Cardiac muscle cell (in vitro differentiated cells and primary cell): ENCODE measurements around the gene HOXA2. TPM values are rescaled to one million over a fixed set of nuclear protein-coding genes. Genes with fewer than 3 reads are reported as not detected.

Source experiments
- DNase-seq, 2 donors: peaks; one replicate each; pipeline versions ENCODE4 v3.0.0 to v3.0.0-alpha.2; 2010 to 2017; ENCODE audit warnings: low read depth in 1 of 2, low spot score in 1 of 2
- H3K27ac ChIP-seq: fragments of 200-600 bp; sonication (generic); 2 replicates; pipeline ENCODE4 v1.5.1; 2016
- H3K27me3 ChIP-seq: fragments of 200-600 bp; sonication (generic); 2 replicates; pipeline ENCODE4 v1.6.0; 2016; ENCODE audit warnings: control low read depth
- H3K36me3 ChIP-seq: fragments of 200-600 bp; sonication (generic); 2 replicates; pipeline ENCODE4 v1.5.1; 2016; ENCODE audit warnings: control low read depth
- H3K4me1 ChIP-seq: fragments of 200-600 bp; sonication (generic); 2 replicates; pipeline ENCODE4 v1.8.1; 2017; ENCODE audit warnings: low read depth, mild to moderate bottlenecking, mixed run types
- H3K4me3 ChIP-seq: fragments of 200-600 bp; sonication (generic); 2 replicates; pipeline ENCODE4 v1.5.1; 2016; ENCODE audit warnings: mild to moderate bottlenecking
- H3K9me3 ChIP-seq: fragments of 200-600 bp; sonication (generic); 2 replicates; pipeline ENCODE4 v1.5.1; 2017; ENCODE audit warnings: low read depth, mild to moderate bottlenecking, control low read depth
- polyA plus RNA-seq: library from polyadenylated mRNA; unstranded; fragments of >200 nt; fragmentation: Nextera tagmentation; extraction: Ambion mirVana; gene quantifications from 2 replicates; pipeline ENCODE4 v1.2.1, GENCODE V29; 2016
- total RNA-seq: library from RNA; depleted of rRNA; stranded (reverse); fragments of >200 nt; gene quantifications from 2 replicates; pipeline ENCODE4 v1.2.3, GENCODE V29; 2016
- TF ChIP-seq, protein P1 (sequence below): IDR thresholded peaks from 2 replicates; pipeline ENCODE4 v1.5.1; 2012; ENCODE audit warnings: low read depth, mild to moderate bottlenecking, low read length

HOXA2 gene
- total and polyA plus RNA-seq, 2 experiments from 2014 or later, result 0.12 to 0.27 TPM

DNA sequence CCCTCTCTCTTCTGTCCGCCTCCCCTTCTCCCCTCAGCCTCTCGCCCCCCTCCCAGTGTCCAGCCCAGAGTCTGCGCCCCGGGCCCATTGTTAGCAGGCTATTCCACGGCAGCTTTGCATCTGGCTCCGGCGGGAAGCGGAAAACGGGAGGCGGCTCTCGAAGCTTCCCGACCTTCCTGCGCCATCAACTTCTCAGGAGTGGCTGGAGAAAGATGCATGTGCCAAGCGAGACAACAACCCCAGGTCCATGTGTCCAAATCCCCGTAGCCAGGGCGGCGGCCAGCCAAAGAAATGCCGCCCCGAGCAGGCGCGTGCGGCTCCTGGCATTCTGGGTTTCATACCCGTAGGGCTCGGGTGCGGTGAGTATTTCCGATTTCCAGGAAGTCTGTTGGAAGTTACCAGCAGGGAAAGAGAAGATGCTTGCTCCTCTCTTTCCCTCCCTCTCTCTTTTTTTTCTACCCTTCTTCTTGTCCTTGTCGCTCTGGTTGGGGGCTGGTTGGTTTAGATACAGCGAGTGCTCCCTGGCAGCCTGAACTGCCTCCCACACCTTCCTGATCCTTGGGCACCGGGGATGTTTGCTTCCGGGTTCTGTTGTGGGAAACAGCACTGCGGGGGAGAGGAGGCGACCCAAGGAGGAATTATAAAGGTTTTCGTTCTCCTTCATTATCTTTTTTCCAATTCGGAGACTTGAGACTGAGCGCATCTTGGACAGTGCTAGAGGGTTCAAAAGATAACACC lies 1.2 kb upstream of the HOXA2 start:
- no peak overlapping the region for H3K27ac ChIP-seq
- no peak for DNase-seq
- H3K4me1 ChIP-seq, result peaks cover 9% of the 10 kb centered on the region
- H3K36me3 ChIP-seq, result no peaks in the 10 kb centered on the region
- TF ChIP-seq, protein P1, sequence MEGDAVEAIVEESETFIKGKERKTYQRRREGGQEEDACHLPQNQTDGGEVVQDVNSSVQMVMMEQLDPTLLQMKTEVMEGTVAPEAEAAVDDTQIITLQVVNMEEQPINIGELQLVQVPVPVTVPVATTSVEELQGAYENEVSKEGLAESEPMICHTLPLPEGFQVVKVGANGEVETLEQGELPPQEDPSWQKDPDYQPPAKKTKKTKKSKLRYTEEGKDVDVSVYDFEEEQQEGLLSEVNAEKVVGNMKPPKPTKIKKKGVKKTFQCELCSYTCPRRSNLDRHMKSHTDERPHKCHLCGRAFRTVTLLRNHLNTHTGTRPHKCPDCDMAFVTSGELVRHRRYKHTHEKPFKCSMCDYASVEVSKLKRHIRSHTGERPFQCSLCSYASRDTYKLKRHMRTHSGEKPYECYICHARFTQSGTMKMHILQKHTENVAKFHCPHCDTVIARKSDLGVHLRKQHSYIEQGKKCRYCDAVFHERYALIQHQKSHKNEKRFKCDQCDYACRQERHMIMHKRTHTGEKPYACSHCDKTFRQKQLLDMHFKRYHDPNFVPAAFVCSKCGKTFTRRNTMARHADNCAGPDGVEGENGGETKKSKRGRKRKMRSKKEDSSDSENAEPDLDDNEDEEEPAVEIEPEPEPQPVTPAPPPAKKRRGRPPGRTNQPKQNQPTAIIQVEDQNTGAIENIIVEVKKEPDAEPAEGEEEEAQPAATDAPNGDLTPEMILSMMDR, result no peak
- H3K27me3 ChIP-seq, result peaks cover 100% of the 10 kb centered on the region
- no peak overlapping the region for H3K4me3 ChIP-seq
- H3K9me3 ChIP-seq, result no peaks in the 10 kb centered on the region

DNA sequence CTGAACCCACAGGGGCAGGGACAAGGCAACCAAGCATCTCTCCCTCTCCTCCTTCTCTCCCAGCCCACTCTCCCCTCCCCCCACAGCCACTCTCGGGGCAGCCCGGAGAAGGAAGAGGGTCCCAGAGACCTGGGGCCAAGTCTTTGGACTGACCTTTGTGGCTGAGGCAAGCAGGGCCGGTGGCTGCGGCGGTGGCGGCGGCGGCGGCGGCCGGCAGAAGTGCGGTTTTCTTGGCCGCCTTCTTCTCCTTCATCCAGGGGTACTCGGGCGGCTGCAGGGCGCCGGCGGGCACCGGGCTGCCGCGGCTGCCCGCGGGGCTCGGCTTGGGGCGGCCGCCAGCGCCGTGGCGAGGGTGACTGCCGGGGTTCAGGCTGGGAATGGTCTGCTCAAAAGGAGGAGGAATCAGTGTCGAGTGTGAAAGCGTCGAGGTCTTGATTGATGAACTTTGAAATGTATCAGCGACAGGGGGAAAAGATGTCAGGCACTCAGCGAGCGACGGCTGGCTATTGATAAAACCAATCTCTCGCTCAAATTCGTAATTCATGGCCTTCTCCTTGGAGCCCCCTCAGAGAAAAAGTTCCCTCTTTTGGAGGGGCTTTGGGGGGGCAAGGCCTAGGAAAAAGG lies 414 bp downstream of the HOXA2 start:
- peaks cover 100% of the 10 kb centered on the region for H3K27me3 ChIP-seq

DNA sequence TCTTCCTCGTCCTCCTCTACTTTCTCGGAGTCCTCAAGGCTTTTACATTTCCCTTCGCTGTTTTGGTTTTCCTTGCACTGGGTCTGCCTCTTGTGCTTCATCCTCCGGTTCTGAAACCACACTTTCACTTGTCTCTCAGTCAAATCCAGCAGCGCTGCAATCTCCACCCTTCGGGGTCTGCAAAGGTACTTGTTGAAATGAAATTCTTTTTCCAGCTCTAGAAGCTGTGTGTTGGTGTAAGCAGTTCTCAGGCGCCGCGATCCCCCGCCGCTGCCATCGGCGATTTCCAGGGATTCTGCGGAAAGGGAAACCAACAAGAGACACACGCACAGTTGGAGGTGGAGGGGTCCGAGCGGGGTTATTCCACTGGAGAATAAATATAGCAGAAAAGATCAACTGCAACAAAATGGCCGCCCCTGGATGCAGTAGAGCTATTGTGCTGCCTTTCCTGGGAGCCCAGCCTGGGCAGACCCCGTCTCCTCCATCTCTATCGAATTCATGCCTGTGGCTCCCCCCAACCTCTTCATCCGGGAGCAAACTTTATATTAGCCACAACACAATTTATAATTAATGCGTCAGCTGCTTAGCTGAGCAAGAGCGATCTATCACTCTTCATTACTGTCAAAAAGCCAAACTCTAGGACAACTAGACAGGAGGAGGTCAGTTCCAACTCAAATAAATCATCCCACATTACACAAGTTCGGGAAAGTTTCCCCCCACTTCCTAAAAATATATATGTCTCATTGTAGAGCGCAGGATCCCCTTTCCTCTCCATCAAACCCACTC lies 1.1 kb downstream of the HOXA2 start:
- H3K4me3 ChIP-seq, result no peak overlapping the region
- DNase-seq, result no peak
- H3K9me3 ChIP-seq, result no peaks in the 10 kb centered on the region
- peaks cover 100% of the 10 kb centered on the region for H3K27me3 ChIP-seq
- TF ChIP-seq, protein P1, result no peak
- no peaks in the 10 kb centered on the region for H3K36me3 ChIP-seq
- no peaks in the 10 kb centered on the region for H3K4me1 ChIP-seq
- H3K27ac ChIP-seq, result no peak overlapping the region

More for the DNA sequence above, 414 bp downstream of the HOXA2 start:
- peaks cover 5% of the 10 kb centered on the region for H3K4me1 ChIP-seq
- no peak overlapping the region for H3K27ac ChIP-seq
- TF ChIP-seq, protein P1, result no peak
- no peak for DNase-seq
- H3K4me3 ChIP-seq, result no peak overlapping the region
- no peaks in the 10 kb centered on the region for H3K36me3 ChIP-seq
- H3K9me3 ChIP-seq, result no peaks in the 10 kb centered on the region

DNA sequence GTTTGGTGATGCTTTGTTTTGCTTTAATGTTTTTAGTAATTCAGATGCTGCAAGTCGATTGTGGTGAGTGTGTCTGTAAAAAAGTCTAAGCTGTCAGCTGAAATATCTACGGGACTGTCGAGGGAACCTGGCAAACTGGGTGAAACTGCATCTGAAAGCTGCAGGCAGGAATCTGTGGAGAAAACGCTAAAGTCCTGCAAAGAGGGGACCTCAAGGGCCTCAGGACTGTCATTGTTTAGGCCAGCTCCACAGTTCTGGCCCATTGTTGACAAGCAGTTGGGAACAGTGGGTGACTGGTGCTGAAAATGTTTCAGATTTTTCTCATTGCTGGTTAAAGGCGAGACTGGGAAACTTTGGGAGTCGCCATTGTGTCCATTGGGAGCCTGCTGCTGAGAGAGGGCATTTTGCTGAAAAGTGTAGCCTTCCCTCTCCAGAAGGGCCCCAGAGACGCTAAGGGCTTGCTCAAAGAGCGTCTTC lies 1.8 kb downstream of the HOXA2 start:
- no peak for DNase-seq
- H3K36me3 ChIP-seq, result no peaks in the 10 kb centered on the region
- H3K27ac ChIP-seq, result no peak overlapping the region
- H3K27me3 ChIP-seq, result peaks cover 100% of the 10 kb centered on the region
- no peaks in the 10 kb centered on the region for H3K9me3 ChIP-seq
- TF ChIP-seq, protein P1, result no peak
- no peaks in the 10 kb centered on the region for H3K4me1 ChIP-seq
- H3K4me3 ChIP-seq, result no peak overlapping the region

DNA sequence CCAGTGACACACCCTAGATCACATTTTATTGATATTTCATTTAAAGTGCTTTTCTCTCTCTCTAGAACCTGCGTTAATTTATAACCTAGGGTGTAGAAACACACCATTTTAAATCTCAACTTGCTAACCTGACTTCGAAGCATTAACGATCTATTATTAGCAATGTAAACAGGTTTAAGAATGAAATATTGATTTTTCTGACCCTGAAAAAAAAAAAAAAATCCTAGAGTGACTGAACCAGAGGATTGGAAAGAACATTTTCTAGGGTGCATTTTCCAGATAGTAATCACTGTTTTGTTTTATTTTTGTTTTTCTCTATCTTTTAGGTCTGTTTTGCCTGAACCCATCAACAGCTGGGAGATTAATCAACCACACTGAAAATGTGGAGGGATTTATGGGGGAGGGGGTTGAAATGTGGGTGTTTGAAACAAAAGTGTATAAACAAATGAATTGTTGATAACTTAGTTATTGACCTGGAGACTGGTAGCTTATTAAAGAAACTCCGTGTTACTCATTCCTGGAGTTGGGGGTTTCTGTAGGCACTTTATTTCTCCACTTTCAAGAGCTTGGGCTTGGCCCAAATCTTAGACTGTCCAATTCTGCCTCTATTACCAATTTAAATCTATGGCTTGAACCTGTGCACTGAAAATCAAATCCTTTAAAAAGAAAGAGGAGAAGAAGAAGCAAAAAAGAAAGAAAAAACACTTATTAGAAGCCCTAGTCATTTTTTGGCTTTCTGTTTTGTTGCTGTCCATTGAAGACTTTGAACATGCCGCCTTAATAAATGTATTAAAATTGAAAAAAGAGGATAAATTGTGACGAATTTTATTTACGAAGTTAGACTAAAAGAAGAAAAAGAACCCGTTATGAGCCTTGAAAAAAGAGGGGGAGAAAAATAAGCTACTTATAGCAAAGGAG lies 2.8 kb downstream of the HOXA2 start:
- H3K27ac ChIP-seq, result no peak overlapping the region
- no peaks in the 10 kb centered on the region for H3K4me1 ChIP-seq
- peaks cover 100% of the 10 kb centered on the region for H3K27me3 ChIP-seq
- H3K9me3 ChIP-seq, result no peaks in the 10 kb centered on the region
- H3K36me3 ChIP-seq, result no peaks in the 10 kb centered on the region
- TF ChIP-seq, protein P1, result no peak
- DNase-seq, result no peak
- H3K4me3 ChIP-seq, result no peak overlapping the region
